HG03575 (cell line): ENCODE measurements around the gene FUBP1.
"Not testable (repeated sequence)": the region's sequence is repeated elsewhere in the genome, so short reads cannot be mapped to it uniquely, and the experiment has no call there.

Experiments used
- ATAC-seq: cut with Tn5 transposase; IDR thresholded peaks from one replicate; pipeline ENCODE4 v1.9.1; 2021; ENCODE audit not compliant: unreplicated experiment, insufficient number of reproducible peaks, low FRiP score; ENCODE audit errors: extremely low read depth

FUBP1 gene

GRCh38 chr1:77953907-77954306 is 25.0 kb downstream of the FUBP1 start:
- ATAC-seq: no peak

GRCh38 chr1:77951328-77951727 is 27.5 kb downstream of the FUBP1 start:
- ATAC-seq: no peak

- peak; percentile 75 for ATAC-seq
These were observed 28.0 kb downstream of the FUBP1 start for GRCh38 chr1:77950873-77951272.

GRCh38 chr1:77948841-77949424 is 29.9 kb downstream of the FUBP1 start:
- ATAC-seq: no peak

GRCh38 chr1:77945345-77945744 is 33.5 kb downstream of the FUBP1 start:
- no peak for ATAC-seq

GRCh38 chr1:77942400-77943140 is 36.3 kb downstream of the FUBP1 start:
- ATAC-seq: no peak

- ATAC-seq: no peak
These were observed 37.8 kb downstream of the FUBP1 start for GRCh38 chr1:77940921-77941570.

GRCh38 chr1:77938651-77939050 is 40.2 kb downstream of the FUBP1 start:
- ATAC-seq: no peak

GRCh38 chr1:77929806-77930205 is 49.1 kb downstream of the FUBP1 start:
- no peak for ATAC-seq

GRCh38 chr1:77927414-77927813 is 51.5 kb downstream of the FUBP1 start:
- ATAC-seq: no peak

- ATAC-seq: no peak
These were observed 52.1 kb downstream of the FUBP1 start for GRCh38 chr1:77926561-77927357.

GRCh38 chr1:77925956-77926355 is 52.9 kb downstream of the FUBP1 start:
- no peak for ATAC-seq

- no peak for ATAC-seq
These were observed 53.4 kb downstream of the FUBP1 start for GRCh38 chr1:77925518-77925917.

- not testable (repeated sequence) for ATAC-seq
These were observed 60.0 kb downstream of the FUBP1 start for GRCh38 chr1:77918918-77919317.

- no peak for ATAC-seq
These were observed 68.8 kb downstream of the FUBP1 start for GRCh38 chr1:77910116-77910515.

GRCh38 chr1:77906624-77907023 is 72.2 kb downstream of the FUBP1 start:
- no peak for ATAC-seq

GRCh38 chr1:77906019-77906545 is 72.8 kb downstream of the FUBP1 start:
- ATAC-seq: no peak

GRCh38 chr1:77905603-77906002 is 73.3 kb downstream of the FUBP1 start:
- no peak for ATAC-seq

- no peak for ATAC-seq
These were observed 78.1 kb downstream of the FUBP1 start for GRCh38 chr1:77900687-77901293.
